Spleen (tissue), 11 donors: Measurements from ENCODE around the gene L1CAM. TPM values are rescaled to one million over a fixed set of nuclear protein-coding genes. Genes with fewer than 3 reads are reported as not detected.

Source experiments
- DNase-seq: peaks from one replicate; pipeline ENCODE4 v3.0.0-alpha.2; 2020
- H3K27ac ChIP-seq, 8 donors: fragments of 200-600 bp; sonication (generic) in 7 of 8; 1 replicate in 4 of 8; 2 replicates in 4 of 8; pipeline versions ENCODE4 v1.5.0 to v1.8.0; 2016 to 2021; ENCODE audit warnings: inconsistent platforms in 4 of 8, mild to moderate bottlenecking in 4 of 8, moderate library complexity in 1 of 8
- H3K27me3 ChIP-seq, 7 donors: fragments of 200-600 bp; sonication (generic) in 6 of 7; replicated peaks in 1 of 7; 1 replicate in 4 of 7; 2 replicates in 3 of 7; pipeline versions ENCODE4 v1.5.0 to v1.8.0; 2016 to 2021; ENCODE audit warnings: inconsistent platforms in 3 of 7, mild to moderate bottlenecking in 1 of 7
- H3K36me3 ChIP-seq, 6 donors: fragments of 200-600 bp; sonication (generic) in 5 of 6; 1 replicate in 4 of 6; 2 replicates in 2 of 6; pipeline versions ENCODE4 v1.5.0 to v1.8.0; 2016 to 2021; ENCODE audit warnings: inconsistent platforms in 2 of 6
- H3K4me1 ChIP-seq, 6 donors: fragments of 200-600 bp; sonication (generic) in 5 of 6; 1 replicate in 3 of 6; 2 replicates in 3 of 6; pipeline versions ENCODE4 v1.5.0 to v1.8.0; 2016 to 2021; ENCODE audit warnings: inconsistent platforms in 3 of 6
- H3K4me3 ChIP-seq, 8 donors: fragments of 200-600 bp; sonication (generic) in 7 of 8; 1 replicate in 4 of 8; 2 replicates in 4 of 8; pipeline versions ENCODE4 v1.5.0 to v1.8.0; 2016 to 2021; ENCODE audit warnings: inconsistent platforms in 4 of 8, mild to moderate bottlenecking in 4 of 8, moderate library complexity in 2 of 8
- H3K9me3 ChIP-seq, 8 donors: fragments of 200-600 bp; sonication (generic) in 7 of 8; 1 replicate in 4 of 8; 2 replicates in 4 of 8; pipeline versions ENCODE4 v1.5.0 to v1.8.0; 2016 to 2021; ENCODE audit warnings: inconsistent platforms in 4 of 8
- CTCF ChIP-seq, 11 experiments: fragments of 200-600 bp in 7 of 11; fragments of 450-650 bp in 4 of 11; sonication (generic) in 4 of 11; IDR thresholded peaks in 8 of 11; conservative IDR thresholded peaks in 3 of 11; 1 replicate in 7 of 11; 2 replicates in 4 of 11; pipeline versions ENCODE4 v1.4.0 to v1.8.0; 2016 to 2021; ENCODE audit warnings: antibody characterized with exemption in 11 of 11, inconsistent platforms in 4 of 11, mild to moderate bottlenecking in 1 of 11
- POLR2A ChIP-seq, 3 donors: fragments of 450-650 bp; IDR thresholded peaks; one replicate each; pipeline ENCODE4 v1.5.1; 2017; ENCODE audit warnings: antibody characterized with exemption in 3 of 3, mild to moderate bottlenecking in 1 of 3
- POLR2AphosphoS5 ChIP-seq, 3 donors: sonication (generic); formaldehyde crosslinking; IDR thresholded peaks; one replicate each; pipeline ENCODE4 v1.5.1; 2017; ENCODE audit warnings: antibody characterized with exemption in 3 of 3
- WGBS, 5 donors: extraction: QIAGEN DNeasy Blood & Tissue Kit in 3 of 5; methylation state at CpG; one replicate each; pipeline versions ENCODE4 v1.1.5 to v1.1.7; 2013 to 2018; 5-methylcytosine and 5-hydroxymethylcytosine counted together
- intact Hi-C: fragments of 100-400 bp; cut with DNase I; formaldehyde crosslinking; loops from one replicate; pipeline ENCODE4 v1.15.0; 2023; ENCODE audit warnings: low total_unique reads
- polyA plus RNA-seq, 3 donors: library from polyadenylated mRNA; stranded (reverse); fragments of 200-250 nt; gene quantifications; one replicate each; pipeline ENCODE4 v1.2.1, GENCODE V29; 2013
- total RNA-seq, 7 donors: library from RNA; depleted of rRNA in 3 of 7; stranded (reverse); fragments of >200 nt in 3 of 7; fragmentation: NEBNext Ultra II Directional in 4 of 7; extraction: Animal tissue kit (Norgen Biotek cat#: 25700) in 4 of 7; gene quantifications; one replicate each; pipeline versions ENCODE4 v1.1.0 to v1.2.1, GENCODE V29; 2016 to 2021
- donor health status: healthy with polysubstance abuse.
- donor health status: DM: no; HTN: no; CAD: no; lungs with moderate emphysema.
- donor health status: DM: no; HTN: no; CAD: no.
- donor health status: Bipolar disorder and iron deficiency.
- donor health status: healthy.
- donor health status: DM: no; HTN: no; CAD: no.
- donor health status: DM: yes; HTN: yes; CAD: no.

The L1CAM gene
- total and polyA plus RNA-seq, 10 donors, result 1.2 to 5.1 (median 2.7) TPM

- Histone ChIP-seq H3K4me3 (no peak overlapping the region), H3K36me3 (no peaks in the 10 kb centered on the region), H3K27me3 (peaks cover 0 to 40% (median 0%) of the 10 kb centered on the region in 7 donors), H3K27ac (no peak overlapping the region), H3K4me1 (no peaks in the 10 kb centered on the region), H3K9me3 (no peaks in the 10 kb centered on the region)
- TF ChIP-seq POLR2A (IDR thresholded peaks at IDR 0.05) (no peak), POLR2AphosphoS5 (IDR thresholded peaks at IDR 0.05) (no peak), CTCF (IDR thresholded peaks at IDR 0.05 in 8 of 11, conservative IDR thresholded peaks at IDR 0.05 in 3 of 11) (no peak)
- intact Hi-C loops, result no loop called here
- 72 to 95% (median 83%) methylated on average over 3 of the region's 3 CpGs for WGBS, 5 donors
- no peak for DNase-seq
These were observed 34.0 kb downstream of the L1CAM start for GRCh38 chrX:153851981-153852380.

GRCh38 chrX:153848325-153848724 lies 37.6 kb downstream of the L1CAM start:
- Histone ChIP-seq H3K27ac (no peak overlapping the region), H3K4me1 (peaks cover 0 to 4% (median 0%) of the 10 kb centered on the region in 6 donors), H3K9me3 (no peaks in the 10 kb centered on the region), H3K27me3 (peaks cover 0 to 47% (median 0%) of the 10 kb centered on the region in 7 donors), H3K36me3 (no peaks in the 10 kb centered on the region), H3K4me3 (no peak overlapping the region)
- TF ChIP-seq POLR2AphosphoS5 (IDR thresholded peaks at IDR 0.05), result no peak
- TF ChIP-seq CTCF (IDR thresholded peaks at IDR 0.05 in 8 of 11, conservative IDR thresholded peaks at IDR 0.05 in 3 of 11), result no peak
- no peak for TF ChIP-seq POLR2A (IDR thresholded peaks at IDR 0.05)
- intact Hi-C loops, result no loop called here
- no peak for DNase-seq
- 66 to 86% (median 75%) methylated on average over 3 of the region's 3 CpGs for WGBS, 5 donors

GRCh38 chrX:153845842-153846241 lies 40.1 kb downstream of the L1CAM start:
- no peak for TF ChIP-seq POLR2A (IDR thresholded peaks at IDR 0.05)
- TF ChIP-seq POLR2AphosphoS5 (IDR thresholded peaks at IDR 0.05), result no peak
- no peak for TF ChIP-seq CTCF (IDR thresholded peaks at IDR 0.05 in 8 of 11, conservative IDR thresholded peaks at IDR 0.05 in 3 of 11)
- Histone ChIP-seq H3K27me3 (peaks cover 0 to 40% (median 0%) of the 10 kb centered on the region in 7 donors), H3K27ac (no peak overlapping the region), H3K4me1 (peaks cover 0 to 4% (median 0%) of the 10 kb centered on the region in 6 donors), H3K9me3 (no peaks in the 10 kb centered on the region), H3K4me3 (no peak overlapping the region), H3K36me3 (no peaks in the 10 kb centered on the region)
- intact Hi-C loops, result no loop called here
- DNase-seq, result no peak
- WGBS, 5 donors, result 22 to 51% (median 36%) methylated on average over 3 of the region's 3 CpGs

GRCh38 chrX:153845195-153845594 lies 40.8 kb downstream of the L1CAM start:
- WGBS, 5 donors, result 32 to 52% (median 39%) methylated on average over 6 of the region's 6 CpGs
- intact Hi-C loops, result no loop called here
- no peak for DNase-seq
- TF ChIP-seq POLR2A (IDR thresholded peaks at IDR 0.05), result no peak
- no peak for TF ChIP-seq POLR2AphosphoS5 (IDR thresholded peaks at IDR 0.05)
- TF ChIP-seq CTCF (IDR thresholded peaks at IDR 0.05 in 8 of 11, conservative IDR thresholded peaks at IDR 0.05 in 3 of 11), result no peak
- Histone ChIP-seq H3K27me3 (peaks cover 0 to 36% (median 0%) of the 10 kb centered on the region in 7 donors), H3K27ac (no peak overlapping the region), H3K4me3 (no peak overlapping the region), H3K4me1 (peaks cover 0 to 4% (median 0%) of the 10 kb centered on the region in 6 donors), H3K36me3 (no peaks in the 10 kb centered on the region), H3K9me3 (no peaks in the 10 kb centered on the region)
